NCI-H345 treated with DMSO at 0.1 percent for 48 hours (cell line): ENCODE results near the gene ZGLP1.

Experiments used
- DNase-seq: peaks from one replicate; lab custom pipeline; 2025; ENCODE audit not compliant: unreplicated experiment; lab: John Stamatoyannopoulos, UW

The ZGLP1 gene

GRCh38 chr19:10295305-10295846, 14.2 kb downstream of the ZGLP1 start:
- no peak for DNase-seq

- no peak for DNase-seq
Observed at GRCh38 chr19:10294368-10294697, 15.3 kb downstream of the ZGLP1 start.

GRCh38 chr19:10293637-10294367, 15.8 kb downstream of the ZGLP1 start:
- DNase-seq, result no peak

- DNase-seq, result no peak
Observed at GRCh38 chr19:10292789-10293636, 16.6 kb downstream of the ZGLP1 start.

- peak; percentile 33 for DNase-seq
Observed at GRCh38 chr19:10292206-10292788, 17.3 kb downstream of the ZGLP1 start.

GRCh38 chr19:10291554-10292205, 17.9 kb downstream of the ZGLP1 start:
- DNase-seq, result no peak

GRCh38 chr19:10290876-10291553, 18.6 kb downstream of the ZGLP1 start:
- no peak for DNase-seq

- DNase-seq, result no peak
Observed at GRCh38 chr19:10290357-10290875, 19.2 kb downstream of the ZGLP1 start.

- no peak for DNase-seq
Observed at GRCh38 chr19:10289836-10290356, 19.7 kb downstream of the ZGLP1 start, which contains the start of gene ICAM5. TSS of gene ICAM5 (plus strand) at chr19:10289952. CDS start at chr19:10290044, 92 bp downstream.

- no peak for DNase-seq
Observed at GRCh38 chr19:10289167-10289835, 20.3 kb downstream of the ZGLP1 start.

- no peak for DNase-seq
Observed at GRCh38 chr19:10288662-10289166, 20.9 kb downstream of the ZGLP1 start.

- DNase-seq, result no peak
Observed at GRCh38 chr19:10286803-10287737, 22.5 kb downstream of the ZGLP1 start, which contains the start of gene ICAM4. TSS of gene ICAM4 (plus strand) at chr19:10286955. CDS start at chr19:10287013, 58 bp downstream.

GRCh38 chr19:10285393-10285792, 24.2 kb downstream of the ZGLP1 start:
- DNase-seq, result no peak

GRCh38 chr19:10284960-10285278, 24.7 kb downstream of the ZGLP1 start:
- no peak for DNase-seq

GRCh38 chr19:10284065-10284959, 25.3 kb downstream of the ZGLP1 start:
- DNase-seq, result no peak

- DNase-seq, result no peak
Observed at GRCh38 chr19:10283301-10284064, 26.1 kb downstream of the ZGLP1 start.
